Measurements from ENCODE around the gene SPP2. TPM values are rescaled to one million over a fixed set of nuclear protein-coding genes. Genes with fewer than 3 reads are reported as not detected.

Gene SPP2
- total RNA-seq, 1 donor from 2014 or later, result not detected

- H3K4me3 Mint-ChIP-seq, result no peak overlapping the region
- no peak for TF ChIP-seq CTCF (IDR thresholded peaks at IDR 0.05; ENCODE audit: unreplicated experiment)
- H3K27ac Mint-ChIP-seq, result no peak overlapping the region
- peaks cover 31% of the 10 kb centered on the region for H3K4me1 Mint-ChIP-seq
- DNase-seq (ENCODE audit: low spot score in 2 of 2, unreplicated experiment in 2 of 2), result no peak
- H3K9me3 Mint-ChIP-seq, result peaks cover 11% of the 10 kb centered on the region
- H3K36me3 Mint-ChIP-seq, result no peaks in the 10 kb centered on the region
- peaks cover 2% of the 10 kb centered on the region for H3K27me3 Mint-ChIP-seq (ENCODE audit: low read depth)
Observed at GRCh38 chr2:234071664-234072063, 21.2 kb downstream of the SPP2 start.

- Mint-ChIP-seq H3K9me3 (peaks cover 11% of the 10 kb centered on the region), H3K4me3 (no peak overlapping the region), H3K27me3 (ENCODE audit: low read depth) (peaks cover 2% of the 10 kb centered on the region), H3K4me1 (peaks cover 29% of the 10 kb centered on the region), H3K27ac (no peak overlapping the region), H3K36me3 (no peaks in the 10 kb centered on the region)
- DNase-seq (ENCODE audit: low spot score in 2 of 2, unreplicated experiment in 2 of 2), result no peak
- TF ChIP-seq CTCF (IDR thresholded peaks at IDR 0.05; ENCODE audit: unreplicated experiment), result no peak
Observed at GRCh38 chr2:234072454-234072853, 22.0 kb downstream of the SPP2 start.

- Mint-ChIP-seq H3K9me3 (no peaks in the 10 kb centered on the region), H3K4me3 (no peak overlapping the region), H3K27ac (no peak overlapping the region), H3K27me3 (ENCODE audit: low read depth) (peaks cover 2% of the 10 kb centered on the region), H3K4me1 (peaks cover 29% of the 10 kb centered on the region), H3K36me3 (no peaks in the 10 kb centered on the region)
- TF ChIP-seq CTCF (IDR thresholded peaks at IDR 0.05; ENCODE audit: unreplicated experiment), result no peak
- DNase-seq (ENCODE audit: low spot score in 2 of 2, unreplicated experiment in 2 of 2), result no peak
Observed at GRCh38 chr2:234074751-234075517, 24.4 kb downstream of the SPP2 start.

GRCh38 chr2:234075518-234075915, 25.0 kb downstream of the SPP2 start:
- Mint-ChIP-seq H3K4me3 (no peak overlapping the region), H3K27ac (no peak overlapping the region), H3K27me3 (ENCODE audit: low read depth) (peaks cover 2% of the 10 kb centered on the region), H3K4me1 (peaks cover 29% of the 10 kb centered on the region), H3K9me3 (no peaks in the 10 kb centered on the region), H3K36me3 (no peaks in the 10 kb centered on the region)
- no peak for TF ChIP-seq CTCF (IDR thresholded peaks at IDR 0.05; ENCODE audit: unreplicated experiment)
- DNase-seq (ENCODE audit: low spot score in 2 of 2, unreplicated experiment in 2 of 2), result no peak

- H3K36me3 Mint-ChIP-seq, result no peaks in the 10 kb centered on the region
- DNase-seq (ENCODE audit: low spot score in 2 of 2, unreplicated experiment in 2 of 2), result no peak
- H3K4me1 Mint-ChIP-seq, result peaks cover 29% of the 10 kb centered on the region
- no peak for TF ChIP-seq CTCF (IDR thresholded peaks at IDR 0.05; ENCODE audit: unreplicated experiment)
- no peaks in the 10 kb centered on the region for H3K9me3 Mint-ChIP-seq
- no peak overlapping the region for H3K27ac Mint-ChIP-seq
- no peak overlapping the region for H3K4me3 Mint-ChIP-seq
- peaks cover 2% of the 10 kb centered on the region for H3K27me3 Mint-ChIP-seq (ENCODE audit: low read depth)
Observed at GRCh38 chr2:234075947-234076346, 25.4 kb downstream of the SPP2 start.
